GM12872 (cell line): ENCODE data around the gene PALMD.

Experiments
- TF ChIP-seq, protein P1 (sequence below): IDR thresholded peaks from 3 replicates; pipeline ENCODE4 v1.5.1; 2011; ENCODE audit warnings: low read depth, mild to moderate bottlenecking, low read length, moderate library complexity; ENCODE audit not compliant: insufficient read depth

PALMD gene

GRCh38 chr1:99619583-99619982 lies 26.3 kb upstream of the PALMD start:
- TF ChIP-seq, protein P1, sequence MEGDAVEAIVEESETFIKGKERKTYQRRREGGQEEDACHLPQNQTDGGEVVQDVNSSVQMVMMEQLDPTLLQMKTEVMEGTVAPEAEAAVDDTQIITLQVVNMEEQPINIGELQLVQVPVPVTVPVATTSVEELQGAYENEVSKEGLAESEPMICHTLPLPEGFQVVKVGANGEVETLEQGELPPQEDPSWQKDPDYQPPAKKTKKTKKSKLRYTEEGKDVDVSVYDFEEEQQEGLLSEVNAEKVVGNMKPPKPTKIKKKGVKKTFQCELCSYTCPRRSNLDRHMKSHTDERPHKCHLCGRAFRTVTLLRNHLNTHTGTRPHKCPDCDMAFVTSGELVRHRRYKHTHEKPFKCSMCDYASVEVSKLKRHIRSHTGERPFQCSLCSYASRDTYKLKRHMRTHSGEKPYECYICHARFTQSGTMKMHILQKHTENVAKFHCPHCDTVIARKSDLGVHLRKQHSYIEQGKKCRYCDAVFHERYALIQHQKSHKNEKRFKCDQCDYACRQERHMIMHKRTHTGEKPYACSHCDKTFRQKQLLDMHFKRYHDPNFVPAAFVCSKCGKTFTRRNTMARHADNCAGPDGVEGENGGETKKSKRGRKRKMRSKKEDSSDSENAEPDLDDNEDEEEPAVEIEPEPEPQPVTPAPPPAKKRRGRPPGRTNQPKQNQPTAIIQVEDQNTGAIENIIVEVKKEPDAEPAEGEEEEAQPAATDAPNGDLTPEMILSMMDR: no peak

- TF ChIP-seq, protein P1: no peak
Measured at GRCh38 chr1:99621340-99621901, 24.5 kb upstream of the PALMD start.

DNA sequence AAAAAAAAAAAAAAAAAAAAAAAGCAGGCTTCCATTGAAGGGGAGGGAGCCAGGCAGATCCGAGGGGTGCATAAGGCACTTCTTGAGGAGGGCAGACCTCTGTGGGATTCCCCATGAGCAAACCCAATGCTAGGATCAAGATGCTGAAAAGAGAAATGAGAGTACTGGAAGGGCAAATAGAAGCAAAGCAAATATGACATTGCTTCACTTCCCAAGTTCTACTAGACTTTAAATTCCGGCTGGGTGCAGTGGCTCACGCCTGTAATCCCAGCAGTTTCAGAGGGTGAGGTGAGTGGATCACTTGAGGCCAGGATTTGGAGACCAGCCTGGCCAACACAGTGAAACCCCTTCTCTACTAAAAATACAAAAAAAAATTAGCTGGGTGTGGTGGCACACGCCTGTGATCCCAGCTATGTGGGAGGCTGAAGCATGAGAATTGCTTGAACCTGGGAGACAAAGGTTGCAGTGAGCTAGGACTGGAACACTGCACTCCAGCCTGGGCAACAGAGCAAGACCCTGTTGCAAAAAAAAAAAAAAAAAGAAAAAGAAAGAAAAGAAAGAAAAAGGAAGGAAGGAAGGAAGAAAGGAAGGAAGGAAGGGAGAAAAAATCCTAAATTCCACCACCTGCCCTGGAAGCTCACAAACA lies 23.1 kb upstream of the PALMD start:
- TF ChIP-seq, protein P1: no peak

DNA sequence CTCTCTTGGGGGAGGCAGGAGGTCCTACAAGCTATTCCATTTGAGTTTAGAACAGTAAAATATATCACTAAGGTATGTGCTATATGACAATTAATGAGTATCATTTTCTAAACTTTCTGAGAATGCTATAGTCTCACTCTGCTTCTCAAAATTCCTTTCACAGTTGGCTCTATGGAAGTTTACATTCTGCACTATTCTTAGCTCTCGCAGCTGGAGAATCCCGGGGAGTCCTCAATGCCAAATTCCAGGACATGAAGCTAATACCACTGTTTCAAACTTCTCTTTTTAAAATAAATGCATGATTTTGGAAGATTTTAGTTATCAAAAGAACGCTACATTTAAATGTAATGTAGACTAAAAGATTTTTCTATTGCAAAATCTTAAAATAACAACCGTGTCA lies 22.4 kb upstream of the PALMD start:
- TF ChIP-seq, protein P1: no peak

GRCh38 chr1:99627615-99628014 lies 18.3 kb upstream of the PALMD start:
- TF ChIP-seq, protein P1: no peak

DNA sequence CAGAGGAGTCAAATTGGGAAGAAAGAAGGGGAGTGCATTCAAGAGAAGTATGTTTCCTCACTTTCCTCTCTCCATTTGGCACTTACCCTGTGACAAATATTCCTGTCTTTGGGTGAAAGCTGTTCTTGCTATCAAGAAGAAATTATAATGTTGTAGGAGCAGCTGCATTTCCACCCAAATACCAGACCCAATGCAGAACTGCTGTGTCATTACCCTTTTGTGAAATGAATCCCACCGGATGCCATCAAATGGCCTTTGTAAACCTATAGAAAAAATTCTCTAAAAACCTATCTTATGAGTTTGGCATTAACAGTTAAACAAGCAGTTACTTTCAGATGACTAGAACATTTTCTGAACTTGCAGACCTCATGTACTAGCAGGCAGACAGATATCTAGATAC lies 16.7 kb upstream of the PALMD start:
- TF ChIP-seq, protein P1: no peak

DNA sequence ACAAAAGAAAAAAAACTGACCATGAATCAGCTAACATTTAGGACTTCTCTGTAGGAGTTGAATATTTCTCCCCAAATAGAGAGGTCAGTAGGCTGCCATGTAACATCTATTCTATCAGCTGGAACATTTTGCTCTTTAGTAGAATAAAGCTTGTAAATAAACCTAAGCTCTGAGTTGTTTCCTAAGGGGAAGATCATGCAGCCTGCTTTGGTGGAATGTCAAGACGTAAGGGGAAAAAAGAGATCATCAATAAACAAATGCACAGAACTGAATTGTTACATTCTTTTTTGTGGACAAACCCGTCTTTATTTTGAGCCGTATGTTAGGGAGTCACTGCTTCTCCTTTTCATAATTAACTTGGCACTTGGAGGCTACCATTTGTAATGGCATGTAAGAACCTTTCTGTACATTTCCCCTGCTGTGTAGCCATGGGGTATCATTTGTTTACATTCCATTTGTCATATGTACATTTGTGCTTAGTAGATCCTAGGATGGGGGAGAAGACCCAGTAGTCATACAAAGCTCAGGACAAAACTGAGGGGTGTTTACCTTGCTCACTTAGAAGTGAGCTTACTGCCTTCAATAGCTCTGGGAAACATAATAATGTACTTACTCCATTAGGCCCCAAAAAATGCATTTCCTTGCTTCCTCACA lies 10.8 kb upstream of the PALMD start:
- TF ChIP-seq, protein P1: no peak
